ENCODE results near the gene ALX4. TPM values are rescaled to one million over a fixed set of nuclear protein-coding genes. Genes with fewer than 3 reads are reported as not detected.

Gene ALX4
- total and polyA plus RNA-seq, 2 donors (not counting 1 experiment from before 2014, with no cell fraction given): not detected

DNA sequence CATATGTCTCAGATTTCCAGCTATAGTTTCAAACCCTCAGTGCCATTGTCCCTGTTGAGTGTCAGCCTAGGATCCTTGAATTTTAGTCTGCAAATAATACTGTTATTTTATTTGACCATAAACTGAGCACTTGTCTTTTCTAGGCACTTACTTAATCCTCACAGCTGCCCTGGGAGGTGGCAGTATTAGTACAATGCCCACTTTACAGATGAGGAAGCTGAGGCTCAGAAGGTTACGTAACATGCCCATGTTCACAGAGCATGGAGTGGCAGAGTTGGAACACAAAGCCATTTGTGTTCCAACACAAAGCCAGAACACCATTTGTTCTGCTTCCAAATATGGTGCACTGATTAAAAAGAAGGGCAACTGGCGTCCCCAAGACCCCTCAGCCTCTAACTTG lies 38.2 kb upstream of the ALX4 start:
- no peaks in the 10 kb centered on the region for H3K4me1 ChIP-seq (ENCODE audit: control insufficient read depth, extremely low read depth, insufficient read depth, low read length)
- peaks cover 4% of the 10 kb centered on the region for H3K27me3 ChIP-seq (ENCODE audit: control insufficient read depth, insufficient read depth, low read length)
- H3K4me3 ChIP-seq (replicated peaks in 1 of 4; ENCODE audit: control extremely low read depth in 1 of 4, insufficient read depth in 1 of 4, low read depth in 3 of 4, low read length in 4 of 4): no peak overlapping the region
- H3K9me3 ChIP-seq (ENCODE audit: control insufficient read depth, insufficient read depth, low read depth, low read length): no peaks in the 10 kb centered on the region
- no peak overlapping the region for H2AFZ ChIP-seq (ENCODE audit: low read length)
- no peak overlapping the region for H3K27ac ChIP-seq (ENCODE audit: insufficient read depth, low read length)
- no peak overlapping the region for H3K9ac ChIP-seq (ENCODE audit: insufficient read depth, low read length)
- no peak overlapping the region for H3K4me2 ChIP-seq (ENCODE audit: extremely low read depth, insufficient read depth, low read length)
- no peaks in the 10 kb centered on the region for H3K79me2 ChIP-seq (ENCODE audit: control insufficient read depth, insufficient read depth, low read length)
- no peaks in the 10 kb centered on the region for H3K36me3 ChIP-seq (ENCODE audit: control insufficient read depth, insufficient read depth, low read length)
- TF ChIP-seq EZH2 (IDR thresholded peaks at IDR 0.05; ENCODE audit: low read length, missing control alignments): no peak
- TF ChIP-seq, protein P1, sequence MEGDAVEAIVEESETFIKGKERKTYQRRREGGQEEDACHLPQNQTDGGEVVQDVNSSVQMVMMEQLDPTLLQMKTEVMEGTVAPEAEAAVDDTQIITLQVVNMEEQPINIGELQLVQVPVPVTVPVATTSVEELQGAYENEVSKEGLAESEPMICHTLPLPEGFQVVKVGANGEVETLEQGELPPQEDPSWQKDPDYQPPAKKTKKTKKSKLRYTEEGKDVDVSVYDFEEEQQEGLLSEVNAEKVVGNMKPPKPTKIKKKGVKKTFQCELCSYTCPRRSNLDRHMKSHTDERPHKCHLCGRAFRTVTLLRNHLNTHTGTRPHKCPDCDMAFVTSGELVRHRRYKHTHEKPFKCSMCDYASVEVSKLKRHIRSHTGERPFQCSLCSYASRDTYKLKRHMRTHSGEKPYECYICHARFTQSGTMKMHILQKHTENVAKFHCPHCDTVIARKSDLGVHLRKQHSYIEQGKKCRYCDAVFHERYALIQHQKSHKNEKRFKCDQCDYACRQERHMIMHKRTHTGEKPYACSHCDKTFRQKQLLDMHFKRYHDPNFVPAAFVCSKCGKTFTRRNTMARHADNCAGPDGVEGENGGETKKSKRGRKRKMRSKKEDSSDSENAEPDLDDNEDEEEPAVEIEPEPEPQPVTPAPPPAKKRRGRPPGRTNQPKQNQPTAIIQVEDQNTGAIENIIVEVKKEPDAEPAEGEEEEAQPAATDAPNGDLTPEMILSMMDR (conservative IDR thresholded peaks at IDR 0.05 in 1 of 2, IDR thresholded peaks at IDR 0.05 in 1 of 2; ENCODE audit: low read depth in 1 of 2, low read length in 2 of 2): no peak
- H4K20me1 ChIP-seq (ENCODE audit: control insufficient read depth, extremely low read depth, insufficient read depth, low read length): no peaks in the 10 kb centered on the region
- DNase-seq (ENCODE audit: low read depth in 2 of 2): no peak

DNA sequence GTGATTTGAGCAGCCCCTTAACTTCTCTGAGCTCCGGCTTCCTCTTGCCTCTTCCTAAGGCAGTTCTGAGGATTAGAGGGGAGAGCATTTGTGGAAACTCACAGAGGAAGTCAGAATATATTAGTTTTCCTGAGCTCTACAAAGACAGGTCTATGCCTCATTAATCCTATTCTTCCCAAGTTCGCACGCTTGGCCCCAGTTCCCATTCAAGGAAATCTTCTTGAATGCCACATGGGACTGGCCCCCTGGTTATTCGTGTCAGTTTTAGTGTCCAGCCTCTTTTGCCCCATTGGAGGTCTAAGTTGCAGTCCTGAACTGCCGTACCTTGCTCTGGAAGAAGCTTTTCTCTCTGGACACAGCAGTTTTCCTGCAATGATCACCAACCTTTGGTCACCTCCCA lies 37.6 kb upstream of the ALX4 start:
- Histone ChIP-seq H3K4me2 (ENCODE audit: extremely low read depth, insufficient read depth, low read length) (no peak overlapping the region), H3K9me3 (ENCODE audit: control insufficient read depth, insufficient read depth, low read depth, low read length) (no peaks in the 10 kb centered on the region), H3K79me2 (ENCODE audit: control insufficient read depth, insufficient read depth, low read length) (no peaks in the 10 kb centered on the region), H3K4me3 (replicated peaks in 1 of 4; ENCODE audit: control extremely low read depth in 1 of 4, insufficient read depth in 1 of 4, low read depth in 3 of 4, low read length in 4 of 4) (no peak overlapping the region), H3K27me3 (ENCODE audit: control insufficient read depth, insufficient read depth, low read length) (peaks cover 4% of the 10 kb centered on the region), H4K20me1 (ENCODE audit: control insufficient read depth, extremely low read depth, insufficient read depth, low read length) (no peaks in the 10 kb centered on the region), H2AFZ (ENCODE audit: low read length) (no peak overlapping the region), H3K27ac (ENCODE audit: insufficient read depth, low read length) (no peak overlapping the region), H3K9ac (ENCODE audit: insufficient read depth, low read length) (no peak overlapping the region), H3K36me3 (ENCODE audit: control insufficient read depth, insufficient read depth, low read length) (no peaks in the 10 kb centered on the region), H3K4me1 (ENCODE audit: control insufficient read depth, extremely low read depth, insufficient read depth, low read length) (no peaks in the 10 kb centered on the region)
- no peak for DNase-seq (ENCODE audit: low read depth in 2 of 2)
- TF ChIP-seq, protein P1 (conservative IDR thresholded peaks at IDR 0.05 in 1 of 2, IDR thresholded peaks at IDR 0.05 in 1 of 2; ENCODE audit: low read depth in 1 of 2, low read length in 2 of 2): no peak
- TF ChIP-seq EZH2 (IDR thresholded peaks at IDR 0.05; ENCODE audit: low read length, missing control alignments): no peak

DNA sequence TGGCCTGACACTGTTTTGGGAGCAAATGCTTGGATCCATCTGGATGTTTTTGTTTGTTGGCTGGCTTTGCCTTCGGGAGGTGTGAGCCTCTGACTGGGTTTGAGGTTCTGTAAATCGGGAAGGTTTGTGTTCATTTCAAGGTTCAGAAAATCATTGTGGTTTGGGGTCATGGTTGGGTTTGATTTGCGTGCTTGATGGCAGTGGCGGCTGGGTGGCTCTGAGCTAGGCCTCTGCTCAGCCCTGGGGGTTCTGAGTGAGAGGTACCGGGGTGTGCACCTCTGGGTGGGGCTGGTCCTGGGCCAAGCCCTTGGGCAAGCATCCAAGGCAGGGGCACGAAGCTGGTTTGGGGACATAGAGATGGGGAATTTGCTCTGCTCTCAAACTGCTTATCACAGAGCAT lies 37.0 kb upstream of the ALX4 start:
- Histone ChIP-seq H3K9me3 (ENCODE audit: control insufficient read depth, insufficient read depth, low read depth, low read length) (no peaks in the 10 kb centered on the region), H3K4me2 (ENCODE audit: extremely low read depth, insufficient read depth, low read length) (no peak overlapping the region), H3K36me3 (ENCODE audit: control insufficient read depth, insufficient read depth, low read length) (no peaks in the 10 kb centered on the region), H3K4me3 (replicated peaks in 1 of 4; ENCODE audit: control extremely low read depth in 1 of 4, insufficient read depth in 1 of 4, low read depth in 3 of 4, low read length in 4 of 4) (no peak overlapping the region), H3K27ac (ENCODE audit: insufficient read depth, low read length) (no peak overlapping the region), H4K20me1 (ENCODE audit: control insufficient read depth, extremely low read depth, insufficient read depth, low read length) (no peaks in the 10 kb centered on the region), H3K4me1 (ENCODE audit: control insufficient read depth, extremely low read depth, insufficient read depth, low read length) (no peaks in the 10 kb centered on the region), H3K79me2 (ENCODE audit: control insufficient read depth, insufficient read depth, low read length) (no peaks in the 10 kb centered on the region), H2AFZ (ENCODE audit: low read length) (no peak overlapping the region), H3K27me3 (ENCODE audit: control insufficient read depth, insufficient read depth, low read length) (peaks cover 4% of the 10 kb centered on the region), H3K9ac (ENCODE audit: insufficient read depth, low read length) (no peak overlapping the region)
- DNase-seq (ENCODE audit: low read depth in 2 of 2): no peak
- TF ChIP-seq EZH2 (IDR thresholded peaks at IDR 0.05; ENCODE audit: low read length, missing control alignments): no peak
- TF ChIP-seq, protein P1 (conservative IDR thresholded peaks at IDR 0.05 in 1 of 2, IDR thresholded peaks at IDR 0.05 in 1 of 2; ENCODE audit: low read depth in 1 of 2, low read length in 2 of 2): no peak
